Muscle of back (tissue), 11 donors: Measurements from ENCODE around the gene FNDC11. TPM values are rescaled to one million over a fixed set of nuclear protein-coding genes. Genes with fewer than 3 reads are reported as not detected.

Experiments used
- DNase-seq, 3 donors: peaks; one replicate each; pipeline versions ENCODE4 v3.0.0 to v3.0.0-alpha.2; 2013
- polyA plus RNA-seq, 10 donors: library from polyadenylated mRNA; unstranded; fragments of 120-200 nt; gene quantifications; one replicate each; pipeline ENCODE4 v1.2.1, GENCODE V29; 2013; ENCODE audit not compliant: insufficient read length in 10 of 10

The FNDC11 gene
- polyA plus RNA-seq, 10 donors: 0.12 to 0.36 (median 0.24) TPM; not detected in 3

DNA sequence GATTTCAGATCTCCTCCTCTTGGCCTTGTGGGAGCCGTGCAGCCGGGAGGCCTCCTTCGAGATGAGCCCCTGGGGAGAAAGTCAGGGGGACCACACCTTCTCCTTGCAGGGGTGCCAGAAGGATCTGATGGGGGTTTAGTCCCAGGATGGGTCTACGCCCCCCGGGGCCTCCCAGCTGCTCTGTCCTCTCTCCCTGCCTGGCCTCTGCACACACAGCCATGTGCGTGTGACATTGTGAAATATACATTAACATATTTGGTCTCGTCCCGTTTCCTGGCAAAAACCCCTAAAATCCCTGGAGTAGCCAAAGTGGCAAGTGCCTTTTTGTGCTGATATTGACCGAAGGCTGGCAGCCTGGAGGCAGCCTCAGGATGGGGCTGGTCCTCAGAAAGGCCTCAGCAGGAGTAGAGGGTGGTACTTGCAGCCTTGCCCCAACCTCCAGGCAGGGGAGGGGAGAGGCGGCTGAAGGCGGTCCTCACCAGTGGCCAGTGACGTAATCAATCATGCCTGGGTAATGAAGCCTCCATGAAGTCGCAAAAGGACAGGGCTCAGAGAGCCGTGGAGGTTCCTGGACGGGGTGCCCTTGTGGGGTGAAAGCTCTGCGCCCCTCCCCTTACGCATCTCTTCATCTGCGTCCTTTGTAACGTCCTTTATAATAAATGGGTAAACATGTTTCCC is 25.2 kb downstream of the FNDC11 start:
- DNase-seq: no peak

DNA sequence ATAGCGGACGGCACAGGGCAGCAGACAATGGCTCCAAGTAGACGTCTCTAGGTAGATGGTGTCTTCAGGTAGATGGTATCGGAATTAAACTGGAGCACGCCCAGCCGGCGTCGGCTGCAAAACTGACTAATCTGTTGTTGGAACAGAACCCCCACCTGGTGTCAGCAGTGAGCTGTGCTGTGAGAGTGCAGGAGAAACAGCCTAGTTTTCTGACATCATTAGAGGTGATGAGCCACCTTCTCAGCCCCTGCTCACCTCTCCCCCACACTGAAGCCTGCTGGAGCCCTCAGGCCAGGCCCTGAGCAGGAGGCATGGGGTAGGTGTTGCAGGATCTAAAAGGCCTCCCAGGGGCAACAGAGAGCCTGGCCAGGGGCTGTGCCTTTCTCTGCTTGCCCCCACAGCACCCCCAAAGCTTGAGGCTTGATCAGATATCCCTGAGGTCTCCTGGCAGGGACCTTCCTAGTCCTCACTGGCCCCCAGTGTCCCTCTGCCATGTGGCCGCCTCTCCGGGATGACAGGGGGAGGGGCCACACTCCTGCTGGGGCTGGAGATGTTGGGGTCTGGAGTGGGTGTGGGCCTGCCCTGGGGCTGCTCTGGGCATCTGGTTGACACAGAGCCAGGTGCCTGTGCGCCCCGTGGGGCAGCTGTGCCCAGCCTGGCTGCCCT is 27.0 kb downstream of the FNDC11 start:
- no peak for DNase-seq

DNA sequence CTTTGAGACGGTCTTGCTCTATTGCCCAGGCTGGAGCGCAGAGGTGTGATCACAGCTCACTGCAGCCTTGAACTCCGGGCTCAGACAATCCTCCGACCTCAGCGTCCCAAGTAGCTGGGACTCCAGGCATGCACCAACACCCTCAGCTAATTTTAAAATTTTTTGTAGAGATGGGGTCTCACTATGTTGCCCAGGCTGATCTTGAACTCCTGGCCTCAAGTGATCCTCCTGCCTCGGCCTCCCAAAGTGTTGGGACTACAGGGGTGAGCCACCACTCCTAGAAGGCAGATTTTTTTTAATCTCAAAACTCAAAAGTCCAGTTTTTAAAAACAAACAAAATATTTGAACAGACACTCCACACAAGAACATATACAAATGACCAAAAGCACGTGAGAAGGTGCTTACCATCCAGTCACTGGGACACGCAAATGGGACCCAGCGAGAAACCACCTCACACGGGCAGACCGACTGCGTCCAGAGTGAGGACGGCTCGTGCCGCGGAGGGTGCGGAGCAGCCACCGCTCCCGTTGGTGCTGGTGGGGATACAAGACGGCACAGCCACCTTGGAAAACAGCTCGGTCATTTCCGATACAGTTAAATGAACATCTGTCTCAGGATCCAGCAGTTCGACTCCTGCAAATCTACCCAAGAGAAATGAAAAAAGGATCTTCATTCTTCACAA is 28.6 kb downstream of the FNDC11 start:
- no peak for DNase-seq

DNA sequence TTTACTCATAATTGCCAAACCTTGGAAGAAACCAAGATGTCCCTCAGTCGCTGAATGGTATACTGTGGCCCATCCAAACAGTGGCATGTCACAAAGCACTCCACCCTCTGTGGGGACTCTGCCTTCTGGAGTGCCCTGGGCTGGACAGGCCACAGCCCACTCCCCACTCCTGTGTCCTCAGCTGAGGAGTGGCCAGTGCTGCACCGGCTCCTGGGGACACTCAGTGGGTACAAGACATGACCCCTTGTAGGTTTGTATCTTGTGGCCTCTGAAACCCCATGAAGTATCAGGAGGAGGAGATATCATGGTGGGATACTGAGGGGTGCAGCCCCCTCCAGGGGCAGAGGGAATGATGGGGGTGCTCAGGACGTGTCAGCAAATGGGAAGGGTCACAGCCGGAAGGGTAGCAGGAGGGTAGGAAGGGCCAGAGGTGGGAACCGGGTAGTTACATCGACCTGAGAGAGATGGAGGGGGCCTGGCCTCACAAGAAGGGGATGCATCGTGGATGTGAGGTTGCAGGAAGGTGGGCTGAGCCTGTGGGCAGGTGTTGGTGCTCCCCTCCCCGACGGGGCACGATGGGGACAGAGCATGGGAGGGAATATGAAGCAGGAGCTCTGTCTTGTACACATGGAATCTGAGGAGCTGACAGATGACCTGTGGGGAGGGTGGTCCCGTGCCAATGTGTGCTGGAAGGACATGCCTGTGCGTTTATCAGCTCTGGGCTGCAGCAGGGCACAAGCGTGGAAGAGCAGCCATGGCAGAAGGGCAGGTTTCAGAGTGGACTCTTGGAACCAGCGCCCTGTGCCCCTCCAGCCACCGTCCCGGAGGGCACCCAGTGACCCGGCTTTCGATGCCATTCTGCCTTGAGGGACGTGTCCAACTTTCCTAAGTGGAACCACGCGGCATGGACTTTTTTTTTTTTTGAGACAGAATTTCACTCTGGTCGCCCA is 31.9 kb downstream of the FNDC11 start:
- no peak for DNase-seq

DNA sequence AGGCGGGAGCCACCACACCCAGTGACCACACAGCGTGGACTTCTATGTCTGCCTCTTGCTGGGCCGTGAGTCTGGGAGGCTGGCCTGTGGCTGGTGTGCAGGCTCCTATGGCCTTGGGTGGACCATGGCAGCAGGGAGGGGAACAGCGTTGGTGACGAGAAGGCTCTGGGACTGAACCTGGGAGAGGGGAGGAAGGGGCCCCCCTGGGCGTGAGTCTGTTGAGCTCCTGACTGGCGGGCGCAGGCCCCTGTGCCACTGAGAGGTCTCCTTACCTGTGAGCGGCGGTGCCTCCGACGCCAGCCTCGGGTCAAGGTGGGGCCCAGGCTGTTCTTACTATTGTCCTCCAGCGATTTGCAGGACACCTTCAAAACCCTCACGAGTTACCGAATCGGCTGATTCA is 32.8 kb downstream of the FNDC11 start:
- DNase-seq: no peak

DNA sequence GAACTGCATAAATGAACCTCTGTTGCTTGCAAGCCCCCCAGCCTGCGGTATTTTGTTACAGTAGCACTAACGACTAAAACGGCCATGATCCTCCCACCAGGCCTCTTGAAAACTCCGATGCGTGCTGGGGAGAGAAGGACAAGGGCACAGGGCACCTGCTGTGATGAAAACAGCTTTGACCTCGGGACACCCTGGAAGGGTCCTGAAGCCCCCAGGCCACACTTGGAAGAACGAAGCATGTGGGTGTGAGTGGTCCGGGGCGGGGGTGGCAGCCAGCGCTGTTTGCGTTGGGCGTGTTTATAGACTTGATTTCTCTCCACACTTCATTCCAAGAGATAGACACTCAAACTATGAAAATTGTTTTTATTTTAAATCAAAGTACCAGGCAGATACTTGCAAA is 33.3 kb downstream of the FNDC11 start:
- no peak for DNase-seq

DNA sequence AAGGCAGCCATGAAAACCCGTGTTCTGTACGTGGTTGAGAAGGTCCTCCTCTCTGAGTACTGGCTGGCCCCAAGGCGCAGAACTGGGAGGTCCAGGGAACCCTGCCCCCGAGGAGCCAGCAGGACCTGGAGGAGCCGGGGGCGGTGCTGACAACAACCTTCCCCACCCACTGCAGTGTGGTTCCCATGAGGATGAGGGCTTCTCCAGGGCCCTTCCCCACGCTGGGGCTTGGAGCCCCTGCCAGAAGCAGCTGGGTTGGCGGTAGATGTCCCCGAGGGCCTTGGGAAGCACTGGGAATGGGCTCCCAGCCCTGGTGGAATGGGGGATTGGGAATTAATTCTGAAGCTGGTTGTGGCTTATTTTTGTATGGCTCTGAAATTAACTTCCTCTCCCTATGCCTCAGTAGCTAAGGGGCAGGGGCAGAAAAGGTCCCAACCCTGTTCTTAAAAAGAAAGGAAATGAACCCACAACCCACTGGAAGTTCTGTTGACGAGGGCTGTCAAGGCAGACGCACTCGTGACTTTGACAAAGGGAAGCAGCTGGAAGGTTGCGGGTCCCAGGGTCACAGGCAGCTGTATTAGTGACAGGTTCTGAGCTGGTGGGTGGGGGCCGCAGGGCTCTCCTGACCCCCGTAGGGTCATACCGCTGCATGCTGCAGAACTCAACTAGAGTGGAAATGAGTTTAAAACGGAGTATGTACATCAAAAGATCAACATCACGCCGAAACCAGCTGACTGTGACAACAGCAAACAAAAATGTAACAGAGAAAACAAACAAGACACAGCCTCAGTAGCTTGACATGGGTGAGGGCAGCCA is 34.0 kb downstream of the FNDC11 start:
- DNase-seq: peak in 1 of 3 donors; percentile 39

DNA sequence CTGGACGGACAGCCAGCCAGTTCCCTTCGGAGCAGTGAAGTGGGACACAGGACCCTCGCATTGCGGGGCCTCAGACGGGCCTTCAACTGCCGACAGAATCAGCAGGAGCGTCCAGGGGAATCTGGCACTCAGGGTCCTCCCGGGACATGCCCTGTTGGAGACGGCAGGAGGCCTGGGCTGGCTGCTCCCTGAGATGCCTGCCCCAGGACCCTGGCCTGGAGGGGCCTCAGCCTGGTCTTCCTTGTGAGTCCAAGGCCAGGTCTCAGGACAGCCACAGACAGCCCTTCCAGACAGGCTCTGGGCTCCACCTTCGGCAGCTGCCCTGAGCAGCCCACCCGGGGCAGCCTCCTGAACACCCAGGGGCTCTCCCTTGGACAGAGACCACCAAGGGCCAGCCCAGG is 34.7 kb downstream of the FNDC11 start:
- no peak for DNase-seq

DNA sequence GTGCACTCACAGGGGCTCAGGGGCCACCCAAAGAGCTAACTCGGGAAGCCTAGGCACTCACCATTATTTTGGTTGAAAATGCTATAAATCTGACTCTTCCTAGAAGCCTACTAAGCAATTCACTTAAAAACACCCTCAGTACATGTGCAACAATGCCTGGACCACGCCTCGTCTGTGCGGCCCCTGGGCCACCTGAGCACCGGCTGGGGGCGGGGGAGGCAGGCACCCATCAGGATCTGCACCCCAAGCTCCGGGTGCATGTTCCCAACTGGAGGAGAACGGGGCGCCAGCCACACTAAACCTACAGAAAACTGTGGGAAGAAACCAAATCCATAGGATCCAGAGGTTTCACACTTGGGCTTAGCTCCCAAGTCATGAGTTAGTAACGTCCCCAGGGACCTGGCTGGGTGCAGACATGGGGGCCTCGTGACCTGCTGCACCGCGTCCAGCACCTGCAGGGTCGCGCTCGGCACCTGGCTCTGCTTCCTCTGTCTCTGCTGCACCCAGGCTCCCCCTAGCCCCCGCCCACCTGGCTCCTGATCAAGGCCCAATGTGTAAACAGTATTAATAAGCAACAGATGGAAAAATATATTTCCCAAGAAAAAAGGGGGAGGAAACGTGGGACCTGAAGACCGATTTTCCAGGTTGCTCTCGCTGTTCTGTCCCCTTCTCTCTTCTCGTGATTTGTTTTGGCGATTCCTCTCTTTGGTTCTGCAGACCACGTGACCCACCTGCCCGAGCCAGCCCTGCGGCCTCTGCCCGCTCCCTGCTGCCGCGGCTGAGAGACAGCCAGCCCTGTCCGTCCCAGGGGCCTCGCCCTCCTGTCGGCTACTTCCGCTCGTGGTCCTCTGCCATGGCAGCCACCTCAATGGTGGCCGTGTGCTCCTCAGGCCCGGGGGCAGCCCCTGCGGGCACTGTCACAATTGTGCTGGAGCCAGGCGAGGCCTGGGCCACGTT is 35.6 kb downstream of the FNDC11 start:
- DNase-seq: peak in 1 of 3 donors; percentile 39

DNA sequence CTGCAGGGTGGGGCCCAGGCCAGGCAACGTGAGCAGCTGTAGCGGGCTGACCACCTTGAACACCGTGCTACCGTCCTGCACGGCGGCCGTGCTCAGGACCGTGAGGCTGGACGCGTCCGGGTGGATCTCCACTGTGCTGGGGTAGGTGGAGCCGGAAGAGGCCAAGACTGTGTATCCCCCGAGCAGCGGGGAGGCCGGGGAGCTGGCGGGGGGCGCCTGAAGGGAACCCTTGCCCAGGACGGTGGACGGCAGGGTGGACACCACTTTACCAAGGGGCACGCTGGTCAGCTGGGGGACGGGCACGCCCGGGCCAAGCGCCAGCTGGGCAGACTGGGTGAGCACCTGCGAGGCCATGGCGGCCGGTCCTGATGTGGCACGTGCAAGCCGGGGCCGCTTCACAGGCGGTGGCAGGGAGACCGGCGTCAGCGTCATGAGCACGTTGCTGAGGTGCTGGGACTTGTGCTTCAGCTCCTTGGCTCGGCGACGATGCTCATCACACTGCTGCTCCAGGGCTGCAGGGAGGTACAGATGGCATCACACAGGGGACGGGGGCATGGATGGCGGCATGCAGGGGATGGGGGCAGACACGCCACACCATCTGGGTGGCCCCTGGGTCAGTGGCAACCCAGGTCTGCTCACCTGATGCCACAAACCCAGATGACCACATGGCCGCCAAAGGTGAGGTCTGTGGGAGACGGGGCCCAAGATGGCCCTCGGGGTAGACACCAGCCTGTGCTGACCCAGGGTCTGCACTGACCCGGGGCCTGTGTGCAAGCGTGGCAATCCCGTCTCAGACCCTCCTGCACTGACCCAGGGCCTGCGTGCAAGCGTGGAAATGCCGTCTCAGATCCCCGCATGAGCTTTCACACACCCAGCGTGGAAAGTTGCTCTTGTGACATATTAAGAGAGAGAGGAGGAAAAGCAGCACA is 36.5 kb downstream of the FNDC11 start:
- no peak for DNase-seq

DNA sequence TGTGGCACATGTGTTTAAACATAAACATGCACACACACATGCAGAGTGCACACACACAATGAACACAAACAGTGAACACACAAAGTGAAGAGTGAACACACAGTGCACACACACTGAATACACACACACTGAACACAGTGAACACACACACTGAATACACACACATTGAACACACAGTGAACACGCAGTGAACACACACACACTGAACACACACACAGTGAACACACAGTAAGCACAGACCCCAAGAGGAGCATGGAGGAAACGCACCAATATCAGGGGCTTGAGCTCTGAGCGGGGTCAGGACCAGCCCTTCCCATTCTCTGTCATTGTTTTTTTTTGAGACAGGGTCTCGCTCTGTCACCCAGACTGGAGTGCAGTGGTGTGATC is 37.2 kb downstream of the FNDC11 start:
- no peak for DNase-seq

DNA sequence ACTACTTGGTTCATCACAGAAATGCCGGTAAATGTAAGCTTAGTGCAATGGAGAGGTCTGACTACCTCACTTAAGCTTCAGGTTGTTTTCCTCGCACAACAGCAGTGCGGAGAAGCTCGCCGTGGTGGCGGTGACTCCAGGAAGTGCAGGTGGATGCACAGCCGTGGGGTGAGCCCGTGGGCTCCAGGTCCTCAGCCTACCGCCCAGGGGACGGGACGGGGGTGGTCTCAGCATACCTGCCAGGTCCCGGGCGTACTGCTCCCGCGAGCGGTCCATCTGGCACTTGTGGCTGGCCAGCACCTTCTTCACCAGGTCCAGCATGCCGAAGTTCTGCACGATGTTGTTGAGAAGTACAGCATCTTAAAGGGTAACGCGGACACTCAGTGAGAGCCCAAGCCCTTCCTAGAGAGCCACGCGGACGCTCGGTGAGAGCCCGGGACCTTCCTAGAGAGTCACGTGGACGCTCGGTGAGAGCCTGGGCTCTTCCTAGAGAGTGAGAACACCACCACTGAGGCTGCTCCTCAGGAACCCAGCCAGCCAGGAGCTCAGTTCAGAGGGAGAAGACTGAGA is 37.9 kb downstream of the FNDC11 start:
- no peak for DNase-seq

DNA sequence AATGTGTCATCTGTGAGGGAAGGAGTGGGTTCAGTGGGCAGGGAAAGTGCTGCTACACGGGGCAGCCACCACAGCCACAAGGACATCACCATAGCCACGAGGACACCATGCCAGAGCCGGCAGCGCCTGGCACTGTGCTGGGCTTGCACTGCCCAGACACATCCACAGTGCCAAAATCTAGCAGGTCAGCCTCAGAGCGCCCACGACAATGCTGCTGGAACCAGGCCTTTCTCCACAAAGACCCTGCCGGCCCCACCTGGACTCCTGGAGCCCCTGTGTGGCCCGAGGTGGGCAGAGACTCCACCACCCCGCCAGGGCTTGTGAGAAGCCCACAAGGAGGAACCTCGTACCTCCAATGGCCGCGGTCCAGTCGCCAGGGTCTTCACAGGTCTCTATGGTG is 38.7 kb downstream of the FNDC11 start:
- no peak for DNase-seq

DNA sequence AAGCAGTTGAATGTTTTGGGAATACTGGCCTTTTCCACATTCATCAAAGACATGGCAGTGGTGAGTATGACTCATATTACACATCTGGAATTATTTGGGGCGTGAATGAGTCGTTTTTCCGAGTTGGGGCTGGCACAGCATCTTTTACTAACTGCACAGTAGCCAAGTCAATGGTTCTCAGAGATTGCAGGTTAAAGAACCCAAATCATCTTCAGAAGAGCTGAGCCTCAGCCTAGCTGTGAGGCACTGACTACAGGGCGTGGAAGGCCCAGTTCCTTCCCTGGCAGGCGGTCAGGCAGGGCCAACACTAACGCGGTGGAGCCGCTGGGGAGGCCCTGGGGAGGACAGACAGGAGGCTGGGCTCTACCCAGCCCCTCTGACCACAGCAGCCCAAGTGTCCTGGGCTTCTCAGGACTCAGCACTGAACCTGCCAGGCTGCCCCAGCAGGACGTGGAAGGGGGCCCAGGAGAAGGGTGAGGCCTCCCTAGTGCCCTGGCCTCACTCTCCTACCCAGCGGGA is 40.1 kb downstream of the FNDC11 start:
- DNase-seq: peak in 2 of 3 donors; percentile 39 to 54

DNA sequence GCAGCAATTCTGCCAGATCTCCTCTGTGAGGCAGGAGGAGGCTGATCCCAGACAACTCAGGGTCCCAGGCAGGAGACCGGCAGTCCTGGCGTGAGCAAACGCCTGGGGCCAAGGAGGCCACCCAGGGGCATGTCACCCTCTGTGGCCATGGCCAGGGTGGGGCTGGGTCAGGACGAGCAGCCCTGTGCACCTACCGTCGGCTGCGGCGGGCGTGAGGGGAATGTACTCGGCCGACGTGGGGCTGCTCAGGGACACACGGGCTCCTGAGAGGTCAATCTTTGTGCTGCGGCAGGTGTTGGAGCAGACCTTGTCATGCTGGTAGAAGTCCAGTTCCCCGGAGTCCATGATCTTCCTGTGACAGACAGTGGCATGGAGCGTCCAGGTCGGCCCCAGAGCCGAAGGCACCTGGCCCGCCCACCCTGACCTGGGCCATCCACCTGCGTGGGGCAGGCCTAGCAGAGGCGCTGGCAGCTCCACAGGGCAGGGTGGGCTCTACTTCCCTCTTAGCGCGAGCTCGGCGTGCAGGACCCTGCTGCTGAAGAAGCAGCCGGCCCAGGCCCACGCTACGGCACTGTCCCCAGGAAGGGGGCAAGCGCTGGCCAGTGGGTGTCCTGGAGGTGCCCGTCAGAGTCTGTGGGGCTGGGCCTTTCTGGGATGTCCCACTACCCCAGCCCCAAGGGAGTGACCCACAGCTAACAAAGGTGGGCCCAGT is 41.6 kb downstream of the FNDC11 start:
- no peak for DNase-seq

DNA sequence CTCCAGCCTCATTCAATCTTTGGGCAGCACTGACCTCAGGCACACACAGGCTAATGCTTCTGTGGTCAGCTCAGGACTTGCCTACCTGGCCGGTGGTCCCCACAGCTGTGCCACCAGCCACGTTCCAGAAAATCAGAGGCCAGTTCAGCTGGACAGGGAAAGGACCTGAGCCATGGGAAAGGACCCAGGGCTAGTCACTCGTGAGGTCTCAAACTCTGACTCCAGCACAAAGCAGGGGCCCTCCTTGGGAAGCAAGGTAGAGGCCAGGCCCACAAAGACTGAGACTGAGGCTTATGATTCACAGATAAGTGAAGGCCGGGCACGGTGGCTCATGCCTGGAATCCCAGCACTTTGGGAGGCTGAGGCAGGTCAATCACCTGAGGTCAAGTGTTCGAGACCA is 42.5 kb downstream of the FNDC11 start:
- no peak for DNase-seq
